SK-N-SH (cell line): ENCODE data around the gene NDOR1.

Experiments used
- CTCF ChIP-seq: fragments of 200-600 bp; sonication (generic); IDR thresholded peaks from 2 replicates; pipeline ENCODE4 v1.6.1; 2017; ENCODE audit warnings: antibody characterized with exemption, mild to moderate bottlenecking, moderate library complexity
- ELF1 ChIP-seq: IDR thresholded peaks from 2 replicates; pipeline ENCODE4 v1.4.0; 2012
- EP300 ChIP-seq, 2 experiments: IDR thresholded peaks; 2 replicates each; pipeline versions ENCODE4 v1.4.0 to v1.6.1; 2012; ENCODE audit warnings: borderline replicate concordance in 1 of 2, low read depth in 1 of 2, low read length in 1 of 2
- EZH2phosphoT487 ChIP-seq: fragments of 200-600 bp; sonication (generic); IDR thresholded peaks from 2 replicates; pipeline ENCODE4 v1.6.1; 2017; ENCODE audit warnings: low read depth, mixed run types, mild to moderate bottlenecking, antibody characterized with exemption, moderate library complexity, borderline replicate concordance
- JUND ChIP-seq: IDR thresholded peaks from 2 replicates; pipeline ENCODE4 v1.4.0; 2012
- MAX ChIP-seq: IDR thresholded peaks from 2 replicates; pipeline ENCODE4 v1.4.0; 2012; ENCODE audit warnings: low read depth
- POLR2AphosphoS5 ChIP-seq: IDR thresholded peaks from 2 replicates; pipeline ENCODE4 v1.6.1; 2012; ENCODE audit warnings: low read depth, low read length
- RCOR1 ChIP-seq: fragments of 150-350 bp; IDR thresholded peaks from 2 replicates; pipeline ENCODE4 v1.6.1; 2017; ENCODE audit warnings: antibody characterized with exemption, low read length
- REST ChIP-seq: IDR thresholded peaks from 2 replicates; pipeline ENCODE4 v1.6.1; 2012; ENCODE audit warnings: mild to moderate bottlenecking, low read depth, low read length, moderate library complexity
- RFX5 ChIP-seq: IDR thresholded peaks from 2 replicates; pipeline ENCODE4 v1.6.1; 2012; ENCODE audit warnings: mild to moderate bottlenecking, improper control_type of control experiment, low read length
- TEAD4 ChIP-seq: IDR thresholded peaks from 2 replicates; pipeline ENCODE4 v1.4.0; 2012; ENCODE audit warnings: mild to moderate bottlenecking, borderline replicate concordance; ENCODE audit not compliant: insufficient read depth
- YY1 ChIP-seq: IDR thresholded peaks from 2 replicates; pipeline ENCODE4 v1.4.0; 2012; ENCODE audit warnings: low read depth, mild to moderate bottlenecking

GRCh38 chr9:137198051-137198901 lies 7.2 kb upstream of the NDOR1 start:
- TF ChIP-seq CTCF (no peak), EZH2phosphoT487 (no peak), POLR2AphosphoS5 (no peak), EP300 (IDR thresholded peaks at IDR 0.05; ENCODE audit: borderline replicate concordance in 1 of 2, low read depth in 1 of 2, low read length in 1 of 2) (no peak), RFX5 (no peak), RCOR1 (no peak), ELF1 (no peak), JUND (no peak), TEAD4 (no peak), MAX (no peak), YY1 (no peak), REST (no peak)
